H1 (cell line): Measurements from ENCODE around the gene RHOH. TPM values are rescaled to one million over a fixed set of nuclear protein-coding genes. Genes with fewer than 3 reads are reported as not detected.

Source experiments
- CTCF ChIA-PET: fragments of 300-600 bp; sonication (Branson Sonifier 250); formaldehyde crosslinking; loops from one replicate; lab custom pipeline; 2021; ENCODE audit not compliant: partially characterized antibody; lab: Charles Lee
- POLR2A ChIA-PET: fragments of 300-600 bp; sonication (Branson Sonifier 250); formaldehyde crosslinking; loops from one replicate; lab custom pipeline; 2021; ENCODE audit warnings: inconsistent platforms; ENCODE audit not compliant: partially characterized antibody; lab: Charles Lee
- DNase-seq, 2 experiments: peaks; one replicate each; pipeline versions ENCODE4 v3.0.0 to v3.0.0-alpha.2; 2010 to 2022; ENCODE audit warnings: low spot score in 2 of 2, low read depth in 1 of 2, mixed read lengths in 1 of 2
- FAIRE-seq: peaks from 2 replicates; lab custom pipeline; 2011; peaks lifted over from hg19 to GRCh38; lab: Jason Lieb, UNC
- H2AFZ ChIP-seq: 2 replicates; pipeline ENCODE4 v1.8.1; 2012; ENCODE audit warnings: low read length, inconsistent platforms
- H2AK5ac ChIP-seq: 2 replicates; pipeline ENCODE4 v1.6.1; 2013; ENCODE audit warnings: low read depth, low read length
- H2BK120ac ChIP-seq: replicated peaks from 2 replicates; pipeline ENCODE3; 2013; ENCODE audit warnings: low read depth, low read length, inconsistent platforms
- H2BK12ac ChIP-seq: 2 replicates; pipeline ENCODE4 v1.6.1; 2013; ENCODE audit warnings: low read depth, low read length
- H2BK15ac ChIP-seq: 2 replicates; pipeline ENCODE4 v1.6.1; 2013; ENCODE audit warnings: low read length
- H2BK20ac ChIP-seq: 2 replicates; pipeline ENCODE4 v1.6.1; 2013; ENCODE audit warnings: low read length
- H2BK5ac ChIP-seq: 2 replicates; pipeline ENCODE4 v1.6.1; 2013; ENCODE audit warnings: low read depth, low read length
- H3K14ac ChIP-seq: 2 replicates; pipeline ENCODE4 v1.6.1; 2013; ENCODE audit warnings: inconsistent platforms; ENCODE audit not compliant: insufficient read length
- H3K18ac ChIP-seq: 2 replicates; pipeline ENCODE4 v1.6.1; 2013; ENCODE audit warnings: low read length; ENCODE audit errors: extremely low read depth
- H3K23ac ChIP-seq: 2 replicates; pipeline ENCODE4 v1.6.1; 2013; ENCODE audit warnings: inconsistent platforms; ENCODE audit not compliant: insufficient read length
- H3K23me2 ChIP-seq: 2 replicates; pipeline ENCODE4 v1.6.1; 2013; ENCODE audit warnings: low read depth, low read length
- H3K27ac ChIP-seq: 2 replicates; pipeline ENCODE4 v1.6.1; 2011; ENCODE audit warnings: low read depth, low read length, inconsistent platforms
- H3K27me3 ChIP-seq, 4 experiments: replicated peaks in 1 of 4; 1 replicate in 1 of 4; 2 replicates in 3 of 4; pipeline versions ENCODE4 v1.6.1 to v1.8.1; 2011 to 2013; ENCODE audit warnings: low read length in 3 of 4, mild to moderate bottlenecking in 3 of 4, inconsistent platforms in 2 of 4, mixed read lengths in 2 of 4, moderate library complexity in 1 of 4; ENCODE audit not compliant: control insufficient read depth in 3 of 4, insufficient read depth in 3 of 4; ENCODE audit errors: extremely low read depth in 1 of 4
- H3K36me3 ChIP-seq, 4 experiments: 2 replicates each; pipeline versions ENCODE4 v1.6.1 to v1.8.1; 2011 to 2013; ENCODE audit warnings: mild to moderate bottlenecking in 4 of 4, low read length in 3 of 4, moderate library complexity in 2 of 4, control low read depth in 1 of 4, inconsistent platforms in 1 of 4; ENCODE audit not compliant: insufficient read depth in 4 of 4, control insufficient read depth in 2 of 4
- H3K4ac ChIP-seq: replicated peaks from 2 replicates; pipeline ENCODE3; 2013; ENCODE audit warnings: low read length, low read depth, mixed read lengths, inconsistent platforms; ENCODE audit not compliant: insufficient read length
- H3K4me1 ChIP-seq, 4 experiments: replicated peaks in 1 of 4; 1 replicate in 1 of 4; 2 replicates in 3 of 4; pipeline versions ENCODE4 v1.6.1 to v1.8.1; 2011 to 2013; ENCODE audit warnings: low read length in 3 of 4, inconsistent platforms in 2 of 4, mixed read lengths in 1 of 4; ENCODE audit not compliant: insufficient read depth in 4 of 4, control insufficient read depth in 3 of 4
- H3K4me2 ChIP-seq, 2 experiments: 2 replicates each; pipeline versions ENCODE4 v1.6.1 to v1.8.1; 2011 to 2013; ENCODE audit warnings: low read depth in 2 of 2, low read length in 2 of 2, control low read depth in 1 of 2, inconsistent platforms in 1 of 2, mild to moderate bottlenecking in 1 of 2; ENCODE audit not compliant: insufficient read depth in 1 of 2
- H3K4me3 ChIP-seq, 4 experiments: fragments of 200-600, 300-600 bp in 1 of 4; sonication (generic), shearing (Covaris generic), sonication (Bioruptor Twin) in 1 of 4; 2 replicates each; pipeline versions ENCODE4 v1.5.1 to v1.8.1; 2011 to 2016; ENCODE audit warnings: low read length in 4 of 4, low read depth in 3 of 4, control low read depth in 2 of 4, inconsistent platforms in 2 of 4, mild to moderate bottlenecking in 2 of 4, mixed read lengths in 1 of 4, moderate library complexity in 1 of 4; ENCODE audit not compliant: insufficient read depth in 2 of 4; ENCODE audit errors: extremely low read depth in 1 of 4
- H3K56ac ChIP-seq: replicated peaks from 2 replicates; pipeline ENCODE3; 2013; ENCODE audit warnings: low read depth, mild to moderate bottlenecking, mixed read lengths, low read length, inconsistent platforms; ENCODE audit not compliant: insufficient read length
- H3K79me1 ChIP-seq: 2 replicates; pipeline ENCODE4 v1.6.1; 2013; ENCODE audit warnings: low read depth, low read length, control low read depth
- H3K79me2 ChIP-seq, 2 experiments: 2 replicates each; pipeline versions ENCODE4 v1.6.1 to v1.8.1; 2012 to 2013; ENCODE audit warnings: low read length in 2 of 2, mild to moderate bottlenecking in 2 of 2, inconsistent platforms in 1 of 2; ENCODE audit not compliant: insufficient read depth in 2 of 2, control insufficient read depth in 1 of 2
- H3K9ac ChIP-seq, 4 experiments: replicated peaks in 1 of 4; 1 replicate in 1 of 4; 2 replicates in 3 of 4; pipeline versions ENCODE4 v1.6.1 to v1.8.1; 2011 to 2013; ENCODE audit warnings: low read depth in 3 of 4, low read length in 3 of 4, control low read depth in 2 of 4, mild to moderate bottlenecking in 2 of 4, moderate library complexity in 2 of 4, inconsistent platforms in 1 of 4; ENCODE audit errors: extremely low read depth in 1 of 4
- H3K9me3 ChIP-seq, 2 experiments: 2 replicates each; pipeline versions ENCODE4 v1.6.1 to v1.8.1; 2012 to 2013; ENCODE audit warnings: mild to moderate bottlenecking in 2 of 2, moderate library complexity in 2 of 2, control low read depth in 1 of 2, inconsistent platforms in 1 of 2, low read depth in 1 of 2, low read length in 1 of 2, mixed read lengths in 1 of 2; ENCODE audit not compliant: insufficient read depth in 2 of 2
- H4K20me1 ChIP-seq, 2 experiments: replicated peaks in 1 of 2; 2 replicates each; pipeline versions ENCODE3 to v1.8.1; 2011 to 2013; ENCODE audit warnings: inconsistent platforms in 2 of 2, low read length in 2 of 2, mild to moderate bottlenecking in 1 of 2; ENCODE audit not compliant: insufficient read depth in 2 of 2, control insufficient read depth in 1 of 2
- H4K5ac ChIP-seq: 2 replicates; pipeline ENCODE4 v1.6.1; 2013; ENCODE audit warnings: low read length, low read depth, mixed read lengths, inconsistent platforms; ENCODE audit not compliant: insufficient read length
- H4K8ac ChIP-seq: 2 replicates; pipeline ENCODE4 v1.8.0; 2013; ENCODE audit warnings: mild to moderate bottlenecking, moderate library complexity, low read length, inconsistent platforms; ENCODE audit not compliant: insufficient read depth; ENCODE audit errors: extremely low read depth
- H4K91ac ChIP-seq: replicated peaks from 2 replicates; pipeline ENCODE3; 2013; ENCODE audit warnings: low read length, mixed read lengths, inconsistent platforms; ENCODE audit not compliant: insufficient read length
- ASH2L ChIP-seq: fragments of 200-600, 300-600 bp; sonication (generic); IDR thresholded peaks from one replicate; pipeline ENCODE4 v1.7.1; 2017; ENCODE audit warnings: low read length
- ATF2 ChIP-seq: IDR thresholded peaks from 2 replicates; pipeline ENCODE4 v1.6.1; 2012; ENCODE audit warnings: low read length, inconsistent platforms
- CEBPB ChIP-seq: IDR thresholded peaks from 2 replicates; pipeline ENCODE4 v1.6.1; 2012; ENCODE audit warnings: low read depth, low read length
- CREB1 ChIP-seq: IDR thresholded peaks from 2 replicates; pipeline ENCODE4 v1.6.1; 2012; ENCODE audit warnings: inconsistent platforms
- EP300 ChIP-seq, 2 experiments: IDR thresholded peaks; 1 replicate in 1 of 2; 2 replicates in 1 of 2; pipeline ENCODE4 v1.6.1; 2011 to 2012; ENCODE audit warnings: low read depth in 2 of 2, low read length in 2 of 2, mild to moderate bottlenecking in 2 of 2, borderline replicate concordance in 1 of 2, inconsistent platforms in 1 of 2, moderate library complexity in 1 of 2
- EZH2 ChIP-seq: fragments of 200-600 bp; sonication (generic); IDR thresholded peaks from 2 replicates; pipeline ENCODE4 v1.7.1; 2012; ENCODE audit warnings: low read depth, mild to moderate bottlenecking, moderate library complexity, low read length, inconsistent platforms; ENCODE audit not compliant: severe bottlenecking
- KDM5A ChIP-seq: fragments of 200-600 bp; IDR thresholded peaks from 2 replicates; pipeline ENCODE4 v1.7.1; 2012; ENCODE audit warnings: mild to moderate bottlenecking, low read length, inconsistent platforms, mixed read lengths
- MAFK ChIP-seq: IDR thresholded peaks from 2 replicates; pipeline ENCODE4 v1.6.1; 2012; ENCODE audit warnings: low read depth, mild to moderate bottlenecking, improper control_type of control experiment, low read length
- RAD21 ChIP-seq, 2 experiments: IDR thresholded peaks in 1 of 2; conservative IDR thresholded peaks in 1 of 2; 2 replicates each; pipeline ENCODE4 v1.6.1; 2011; ENCODE audit warnings: low read depth in 2 of 2, low read length in 2 of 2, improper control_type of control experiment in 1 of 2, inconsistent platforms in 1 of 2, mild to moderate bottlenecking in 1 of 2, moderate library complexity in 1 of 2
- SP2 ChIP-seq: IDR thresholded peaks from 2 replicates; pipeline ENCODE4 v1.6.1; 2012; ENCODE audit warnings: mild to moderate bottlenecking, low read length, inconsistent platforms
- TAF1 ChIP-seq: IDR thresholded peaks from 2 replicates; pipeline ENCODE4 v1.6.1; 2011; ENCODE audit warnings: mild to moderate bottlenecking, low read depth, low read length
- TBP ChIP-seq: IDR thresholded peaks from 2 replicates; pipeline ENCODE4 v1.6.1; 2011; ENCODE audit warnings: low read depth, low read length, improper control_type of control experiment
- TCF12 ChIP-seq: IDR thresholded peaks from 2 replicates; pipeline ENCODE4 v1.6.1; 2011; ENCODE audit warnings: low read depth, mild to moderate bottlenecking, low read length
- WGBS, 2 experiments: shearing (Covaris generic) in 1 of 2; methylation state at CpG; one replicate each; pipeline versions ENCODE4 v1.1.6 to v1.1.7; 2013 to 2015; ENCODE audit warnings: low lambda C conversion rate in 2 of 2, mixed read lengths in 2 of 2, inconsistent platforms in 1 of 2, low coverage in 1 of 2, missing lambda C conversion rate in 1 of 2; ENCODE audit not compliant: insufficient replicate concordance in 2 of 2, insufficient coverage in 1 of 2, insufficient read length in 1 of 2; ENCODE audit errors: extremely low coverage in 1 of 2, missing lambda C conversion rate in 1 of 2; 5-methylcytosine and 5-hydroxymethylcytosine counted together
- polyA plus RNA-seq, 7 experiments: library from polyadenylated mRNA; depleted of rRNA in 3 of 7; stranded (reverse) in 5 of 7; unstranded in 2 of 7; fragments of >200 nt in 5 of 7; fragments of 200-250 nt in 2 of 7; gene quantifications; 1 replicate in 5 of 7; 2 replicates in 1 of 7; 4 replicates in 1 of 7; pipeline versions ENCODE4 v1.2.1 to v1.2.3, GENCODE V29; 2011 to 2013; ENCODE audit warnings: missing spikeins in 2 of 7, mixed read lengths in 2 of 7
- total RNA-seq: library from RNA; stranded (reverse); fragmentation: NEBNext Ultra II Directional; extraction: Animal tissue kit (Norgen Biotek cat#: 25700); gene quantifications from 2 replicates; pipeline ENCODE4 v1.2.1, GENCODE V29; 2021

The RHOH gene
- total and polyA plus RNA-seq, 2 of the 8 experiments (the other 6 are each of a cell fraction or from before 2014, with no cell fraction given) = 5.9 to 6.9 TPM

DNA sequence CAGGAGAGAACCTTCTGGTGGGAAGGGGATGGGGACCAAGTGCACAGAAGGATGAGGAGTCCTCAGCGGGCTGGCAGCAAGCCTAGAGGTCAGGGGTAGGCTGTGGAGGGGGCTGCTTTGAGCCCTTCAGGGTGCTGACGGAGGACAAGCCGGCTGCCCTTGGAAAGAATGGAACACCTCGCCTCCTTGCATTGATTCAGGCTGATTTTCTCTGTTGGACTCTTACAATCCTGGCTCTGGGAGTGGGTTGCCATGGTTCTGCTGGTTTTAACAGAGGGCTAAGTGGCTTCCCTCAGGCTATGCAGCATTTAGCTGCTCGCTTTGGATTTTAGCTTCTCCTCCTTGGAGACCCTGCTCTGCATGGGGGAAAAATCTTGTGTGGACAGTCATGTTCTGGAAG is 88.9 kb downstream of the RHOH start:
- Histone ChIP-seq H3K4me1 (peaks cover 0 to 4% (median 2%) of the 10 kb centered on the region in 4 experiments; a peak in 3 of 7 replicates), H2BK15ac (no peak overlapping the region), H3K79me1 (no peaks in the 10 kb centered on the region), H2AK5ac (no peak overlapping the region), H3K4me2 (no peak overlapping the region), H3K9ac (no peak overlapping the region; a peak in 2 of 7 replicates), H2BK120ac (no peak overlapping the region), H3K23ac (no peak overlapping the region), H3K36me3 (no peaks in the 10 kb centered on the region), H4K91ac (no peak overlapping the region), H2BK12ac (no peak overlapping the region), H3K9me3 (no peaks in the 10 kb centered on the region), H3K27me3 (no peaks in the 10 kb centered on the region), H3K4me3 (no peak overlapping the region), H3K4ac (no peak overlapping the region), H3K56ac (no peak overlapping the region), H4K20me1 (no peaks in the 10 kb centered on the region), H4K8ac (no peak overlapping the region; the same call in 1 of the 2 replicates), H4K5ac (no peak overlapping the region), H2AFZ (peak overlapping the region; percentile 29; the same call in 1 of the 2 replicates), H2BK5ac (no peak overlapping the region), H3K79me2 (no peaks in the 10 kb centered on the region), H2BK20ac (no peak overlapping the region), H3K14ac (no peak overlapping the region), H3K18ac (no peak overlapping the region), H3K23me2 (no peaks in the 10 kb centered on the region), H3K27ac (no peak overlapping the region)
- ChIA-PET POLR2A (no interaction called here), CTCF (interaction anchor here (1.4 to 1.5 kb wide), 3 partner anchors 31 to 41 kb away, joined by 4 read pairs; no protein-coding TSS in a partner anchor)
- no peak for FAIRE-seq
- DNase-seq = no peak
- WGBS, 2 experiments = 92% methylated on average over 5 of the region's 5 CpGs; no CpG with 5 or more reads in 1 of the 2 experiments
- TF ChIP-seq RAD21 (IDR thresholded peaks at IDR 0.05 in 1 of 2, conservative IDR thresholded peaks at IDR 0.05 in 1 of 2; ENCODE audit: low read depth in 2 of 2, low read length in 2 of 2) = no peak
- TF ChIP-seq EZH2 = no peak
- TF ChIP-seq EP300 (IDR thresholded peaks at IDR 0.05; ENCODE audit: borderline replicate concordance in 1 of 2, low read depth in 2 of 2, low read length in 2 of 2) = no peak
- no peak for TF ChIP-seq ASH2L
- TF ChIP-seq SP2 = no peak
- no peak for TF ChIP-seq TBP
- no peak for TF ChIP-seq ATF2
- TF ChIP-seq TAF1 = no peak
- no peak for TF ChIP-seq TCF12
- TF ChIP-seq CREB1 = no peak
- no peak for TF ChIP-seq MAFK
- no peak for TF ChIP-seq CEBPB
- no peak for TF ChIP-seq KDM5A
